HG02571 (cell line): ENCODE data around the gene TEX48.

ENCODE experiments used
- ATAC-seq: cut with Tn5 transposase; IDR thresholded peaks from one replicate; pipeline ENCODE4 v1.9.1; 2021; ENCODE audit warnings: mild to moderate bottlenecking, moderate library complexity; ENCODE audit not compliant: unreplicated experiment

Gene TEX48

GRCh38 chr9:114669961-114670360, 12.0 kb downstream of the TEX48 start:
- no peak for ATAC-seq

GRCh38 chr9:114668146-114668545, 13.8 kb downstream of the TEX48 start:
- ATAC-seq: no peak

GRCh38 chr9:114666851-114667250, 15.1 kb downstream of the TEX48 start:
- ATAC-seq: no peak

- ATAC-seq: no peak
These were observed 15.6 kb downstream of the TEX48 start for GRCh38 chr9:114666401-114666800.

GRCh38 chr9:114664181-114664580, 17.8 kb downstream of the TEX48 start:
- no peak for ATAC-seq

GRCh38 chr9:114662081-114662989, 19.7 kb downstream of the TEX48 start:
- peak; percentile 71 for ATAC-seq

- ATAC-seq: no peak
These were observed 24.3 kb downstream of the TEX48 start, which contains the start of gene TEX53 for GRCh38 chr9:114657705-114658104. Gene TEX53 (minus strand): TSS chr9:114657805. CDS start chr9:114657774, 31 bp downstream.

GRCh38 chr9:114656301-114656700, 25.7 kb downstream of the TEX48 start:
- ATAC-seq: no peak

GRCh38 chr9:114655689-114656088, 26.3 kb downstream of the TEX48 start:
- no peak for ATAC-seq

GRCh38 chr9:114653556-114654159, 28.3 kb downstream of the TEX48 start:
- peak; percentile 76 for ATAC-seq

- no peak for ATAC-seq
These were observed 29.0 kb downstream of the TEX48 start for GRCh38 chr9:114652776-114653555.

- ATAC-seq: no peak
These were observed 38.1 kb downstream of the TEX48 start for GRCh38 chr9:114643896-114644295.

- no peak for ATAC-seq
These were observed 39.0 kb downstream of the TEX48 start for GRCh38 chr9:114643001-114643400.

- ATAC-seq: no peak
These were observed 40.0 kb downstream of the TEX48 start for GRCh38 chr9:114641967-114642366.

GRCh38 chr9:114638404-114638803, 43.6 kb downstream of the TEX48 start:
- ATAC-seq: no peak

- ATAC-seq: no peak
These were observed 47.6 kb downstream of the TEX48 start for GRCh38 chr9:114634387-114634786.

- ATAC-seq: no peak
These were observed 48.4 kb downstream of the TEX48 start for GRCh38 chr9:114633438-114634089.

GRCh38 chr9:114631166-114631565, 50.8 kb downstream of the TEX48 start:
- ATAC-seq: no peak

- no peak for ATAC-seq
These were observed 52.4 kb downstream of the TEX48 start for GRCh38 chr9:114629563-114630090.

GRCh38 chr9:114627553-114627952, 54.4 kb downstream of the TEX48 start:
- no peak for ATAC-seq
